ENCODE data around the gene HMGCLL1.

The HMGCLL1 gene

GRCh38 chr6:55578537-55579363, at the start of gene HMGCLL1:
HMGCLL1 (minus strand) TSS chr6:55579192; CDS start chr6:55579055, 137 bp downstream.
- Histone ChIP-seq H3K36me3 (ENCODE audit: control insufficient read depth in 1 of 2, insufficient read depth in 2 of 2, low read length in 2 of 2) (no peaks in the 10 kb centered on the region), H3K27me3 (ENCODE audit: low read depth, low read length) (no peaks in the 10 kb centered on the region), H3K4me1 (ENCODE audit: control insufficient read depth in 1 of 2, insufficient read depth in 2 of 2, low read length in 2 of 2) (no peaks in the 10 kb centered on the region), H3K27ac (ENCODE audit: low read length) (no peak within 1 kb of the TSS), H3K4me3 (ENCODE audit: low read depth in 1 of 2, low read length in 2 of 2) (peak within 1 kb of the TSS; percentile 47 to 70), H3K9me3 (ENCODE audit: control insufficient read depth in 1 of 2, low read length in 2 of 2) (no peaks in the 10 kb centered on the region)

GRCh38 chr6:55621993-55622392, 43.0 kb upstream of the HMGCLL1 start:
- Histone ChIP-seq H3K36me3 (ENCODE audit: control insufficient read depth in 1 of 2, insufficient read depth in 2 of 2, low read length in 2 of 2) (no peaks in the 10 kb centered on the region), H3K4me3 (ENCODE audit: low read depth in 1 of 2, low read length in 2 of 2) (no peak overlapping the region), H3K27me3 (ENCODE audit: low read depth, low read length) (no peaks in the 10 kb centered on the region), H3K9me3 (ENCODE audit: control insufficient read depth in 1 of 2, low read length in 2 of 2) (no peaks in the 10 kb centered on the region), H3K27ac (ENCODE audit: low read length) (no peak overlapping the region), H3K4me1 (ENCODE audit: control insufficient read depth in 1 of 2, insufficient read depth in 2 of 2, low read length in 2 of 2) (no peaks in the 10 kb centered on the region)

GRCh38 chr6:55621244-55621643, 42.3 kb upstream of the HMGCLL1 start:
- Histone ChIP-seq H3K36me3 (ENCODE audit: control insufficient read depth in 1 of 2, insufficient read depth in 2 of 2, low read length in 2 of 2) (no peaks in the 10 kb centered on the region), H3K9me3 (ENCODE audit: control insufficient read depth in 1 of 2, low read length in 2 of 2) (no peaks in the 10 kb centered on the region), H3K4me1 (ENCODE audit: control insufficient read depth in 1 of 2, insufficient read depth in 2 of 2, low read length in 2 of 2) (no peaks in the 10 kb centered on the region), H3K4me3 (ENCODE audit: low read depth in 1 of 2, low read length in 2 of 2) (no peak overlapping the region), H3K27ac (ENCODE audit: low read length) (no peak overlapping the region), H3K27me3 (ENCODE audit: low read depth, low read length) (no peaks in the 10 kb centered on the region)

- H3K27me3 ChIP-seq (ENCODE audit: low read depth, low read length): no peaks in the 10 kb centered on the region
- H3K4me3 ChIP-seq (ENCODE audit: low read depth in 1 of 2, low read length in 2 of 2): no peak overlapping the region
- H3K27ac ChIP-seq (ENCODE audit: low read length): no peak overlapping the region
- H3K36me3 ChIP-seq (ENCODE audit: control insufficient read depth in 1 of 2, insufficient read depth in 2 of 2, low read length in 2 of 2): no peaks in the 10 kb centered on the region
- no peaks in the 10 kb centered on the region for H3K9me3 ChIP-seq (ENCODE audit: control insufficient read depth in 1 of 2, low read length in 2 of 2)
- H3K4me1 ChIP-seq (ENCODE audit: control insufficient read depth in 1 of 2, insufficient read depth in 2 of 2, low read length in 2 of 2): no peaks in the 10 kb centered on the region
These were observed 38.3 kb upstream of the HMGCLL1 start for GRCh38 chr6:55617272-55617671.

- H3K9me3 ChIP-seq (ENCODE audit: control insufficient read depth in 1 of 2, low read length in 2 of 2): no peaks in the 10 kb centered on the region
- H3K27ac ChIP-seq (ENCODE audit: low read length): no peak overlapping the region
- H3K4me1 ChIP-seq (ENCODE audit: control insufficient read depth in 1 of 2, insufficient read depth in 2 of 2, low read length in 2 of 2): no peaks in the 10 kb centered on the region
- H3K27me3 ChIP-seq (ENCODE audit: low read depth, low read length): no peaks in the 10 kb centered on the region
- no peaks in the 10 kb centered on the region for H3K36me3 ChIP-seq (ENCODE audit: control insufficient read depth in 1 of 2, insufficient read depth in 2 of 2, low read length in 2 of 2)
- no peak overlapping the region for H3K4me3 ChIP-seq (ENCODE audit: low read depth in 1 of 2, low read length in 2 of 2)
These were observed 25.0 kb upstream of the HMGCLL1 start for GRCh38 chr6:55604021-55604420.

- H3K9me3 ChIP-seq (ENCODE audit: control insufficient read depth in 1 of 2, low read length in 2 of 2): no peaks in the 10 kb centered on the region
- no peaks in the 10 kb centered on the region for H3K4me1 ChIP-seq (ENCODE audit: control insufficient read depth in 1 of 2, insufficient read depth in 2 of 2, low read length in 2 of 2)
- H3K27ac ChIP-seq (ENCODE audit: low read length): no peak overlapping the region
- H3K4me3 ChIP-seq (ENCODE audit: low read depth in 1 of 2, low read length in 2 of 2): no peak overlapping the region
- H3K27me3 ChIP-seq (ENCODE audit: low read depth, low read length): no peaks in the 10 kb centered on the region
- H3K36me3 ChIP-seq (ENCODE audit: control insufficient read depth in 1 of 2, insufficient read depth in 2 of 2, low read length in 2 of 2): no peaks in the 10 kb centered on the region
These were observed 22.1 kb upstream of the HMGCLL1 start for GRCh38 chr6:55601120-55601519.

- H3K9me3 ChIP-seq (ENCODE audit: control insufficient read depth in 1 of 2, low read length in 2 of 2): no peaks in the 10 kb centered on the region
- no peak overlapping the region for H3K4me3 ChIP-seq (ENCODE audit: low read depth in 1 of 2, low read length in 2 of 2)
- H3K4me1 ChIP-seq (ENCODE audit: control insufficient read depth in 1 of 2, insufficient read depth in 2 of 2, low read length in 2 of 2): no peaks in the 10 kb centered on the region
- no peaks in the 10 kb centered on the region for H3K36me3 ChIP-seq (ENCODE audit: control insufficient read depth in 1 of 2, insufficient read depth in 2 of 2, low read length in 2 of 2)
- no peak overlapping the region for H3K27ac ChIP-seq (ENCODE audit: low read length)
- no peaks in the 10 kb centered on the region for H3K27me3 ChIP-seq (ENCODE audit: low read depth, low read length)
These were observed 15.4 kb upstream of the HMGCLL1 start for GRCh38 chr6:55594442-55594841.

GRCh38 chr6:55584654-55585354, 5.8 kb upstream of the HMGCLL1 start:
- no peaks in the 10 kb centered on the region for H3K27me3 ChIP-seq (ENCODE audit: low read depth, low read length)
- H3K9me3 ChIP-seq (ENCODE audit: control insufficient read depth in 1 of 2, low read length in 2 of 2): no peaks in the 10 kb centered on the region
- no peak overlapping the region for H3K4me3 ChIP-seq (ENCODE audit: low read depth in 1 of 2, low read length in 2 of 2)
- no peaks in the 10 kb centered on the region for H3K36me3 ChIP-seq (ENCODE audit: control insufficient read depth in 1 of 2, insufficient read depth in 2 of 2, low read length in 2 of 2)
- no peaks in the 10 kb centered on the region for H3K4me1 ChIP-seq (ENCODE audit: control insufficient read depth in 1 of 2, insufficient read depth in 2 of 2, low read length in 2 of 2)
- no peak overlapping the region for H3K27ac ChIP-seq (ENCODE audit: low read length)

- Histone ChIP-seq H3K4me1 (ENCODE audit: control insufficient read depth in 1 of 2, insufficient read depth in 2 of 2, low read length in 2 of 2) (no peaks in the 10 kb centered on the region), H3K9me3 (ENCODE audit: control insufficient read depth in 1 of 2, low read length in 2 of 2) (peaks cover 0 to 7% of the 10 kb centered on the region in 2 donors), H3K4me3 (ENCODE audit: low read depth in 1 of 2, low read length in 2 of 2) (no peak overlapping the region), H3K36me3 (ENCODE audit: control insufficient read depth in 1 of 2, insufficient read depth in 2 of 2, low read length in 2 of 2) (no peaks in the 10 kb centered on the region), H3K27me3 (ENCODE audit: low read depth, low read length) (no peaks in the 10 kb centered on the region), H3K27ac (ENCODE audit: low read length) (no peak overlapping the region)
These were observed 2.2 kb downstream of the HMGCLL1 start for GRCh38 chr6:55576811-55577210.

- Histone ChIP-seq H3K27me3 (ENCODE audit: low read depth, low read length) (no peaks in the 10 kb centered on the region), H3K9me3 (ENCODE audit: control insufficient read depth in 1 of 2, low read length in 2 of 2) (peaks cover 0 to 7% of the 10 kb centered on the region in 2 donors), H3K36me3 (ENCODE audit: control insufficient read depth in 1 of 2, insufficient read depth in 2 of 2, low read length in 2 of 2) (no peaks in the 10 kb centered on the region), H3K27ac (ENCODE audit: low read length) (no peak overlapping the region), H3K4me1 (ENCODE audit: control insufficient read depth in 1 of 2, insufficient read depth in 2 of 2, low read length in 2 of 2) (no peaks in the 10 kb centered on the region), H3K4me3 (ENCODE audit: low read depth in 1 of 2, low read length in 2 of 2) (no peak overlapping the region)
These were observed 4.4 kb downstream of the HMGCLL1 start for GRCh38 chr6:55574556-55574955.

GRCh38 chr6:55569638-55570037, 9.4 kb downstream of the HMGCLL1 start:
- H3K36me3 ChIP-seq (ENCODE audit: control insufficient read depth in 1 of 2, insufficient read depth in 2 of 2, low read length in 2 of 2): no peaks in the 10 kb centered on the region
- H3K9me3 ChIP-seq (ENCODE audit: control insufficient read depth in 1 of 2, low read length in 2 of 2): peaks cover 0 to 7% of the 10 kb centered on the region in 2 donors
- no peaks in the 10 kb centered on the region for H3K4me1 ChIP-seq (ENCODE audit: control insufficient read depth in 1 of 2, insufficient read depth in 2 of 2, low read length in 2 of 2)
- H3K27me3 ChIP-seq (ENCODE audit: low read depth, low read length): no peaks in the 10 kb centered on the region
- H3K27ac ChIP-seq (ENCODE audit: low read length): no peak overlapping the region
- H3K4me3 ChIP-seq (ENCODE audit: low read depth in 1 of 2, low read length in 2 of 2): no peak overlapping the region

Data from muscle layer of duodenum (tissue), 2 donors.